ENCODE measurements around the gene PTPRT.

GRCh38 chr20:42212391-42212790 lies 977.3 kb downstream of the PTPRT start:
- TF ChIP-seq CTCF (IDR thresholded peaks at IDR 0.05) (no peak), POLR2A (IDR thresholded peaks at IDR 0.05) (no peak)
